Bronchial epithelial cell (primary cell): ENCODE measurements around the gene TUSC2. TPM values are rescaled to one million over a fixed set of nuclear protein-coding genes. Genes with fewer than 3 reads are reported as not detected.
A peak's percentile ranks its signal among the peaks of the same experiment; 100 is the strongest.
"Not testable (repeated sequence)": the region's sequence is repeated elsewhere in the genome, so short reads cannot be mapped to it uniquely, and the experiment has no call there.

Experiments
- DNase-seq: peaks from one replicate; pipeline ENCODE4 v3.0.0-alpha.2; 2010; ENCODE audit warnings: low read depth
- FAIRE-seq: peaks from 2 replicates; lab custom pipeline; 2011; peaks lifted over from hg19 to GRCh38; lab: Jason Lieb, UNC
- H3K27me3 ChIP-seq: 2 replicates; pipeline ENCODE4 v1.5.1; 2011; ENCODE audit warnings: low read length; ENCODE audit not compliant: control insufficient read depth, insufficient read depth
- H3K36me3 ChIP-seq: 2 replicates; pipeline ENCODE4 v1.5.1; 2011; ENCODE audit warnings: low read length; ENCODE audit not compliant: control insufficient read depth, insufficient read depth
- H3K4me3 ChIP-seq: 2 replicates; pipeline ENCODE4 v1.5.1; 2011; ENCODE audit warnings: mild to moderate bottlenecking, low read depth, low read length, control low read depth
- total RNA-seq: library from RNA; depleted of rRNA; stranded (reverse); fragments of >200 nt; gene quantifications from 2 replicates; pipeline ENCODE4 v1.2.1, GENCODE V29; 2014
- TF ChIP-seq, protein P1 (sequence below): IDR thresholded peaks from 2 replicates; pipeline ENCODE4 v1.5.1; 2011; ENCODE audit warnings: mild to moderate bottlenecking, moderate library complexity, low read length, control low read depth, inconsistent platforms; ENCODE audit not compliant: insufficient read depth, severe bottlenecking

Gene TUSC2
- total RNA-seq, 1 donor from 2014 or later: 21.9 TPM

DNA sequence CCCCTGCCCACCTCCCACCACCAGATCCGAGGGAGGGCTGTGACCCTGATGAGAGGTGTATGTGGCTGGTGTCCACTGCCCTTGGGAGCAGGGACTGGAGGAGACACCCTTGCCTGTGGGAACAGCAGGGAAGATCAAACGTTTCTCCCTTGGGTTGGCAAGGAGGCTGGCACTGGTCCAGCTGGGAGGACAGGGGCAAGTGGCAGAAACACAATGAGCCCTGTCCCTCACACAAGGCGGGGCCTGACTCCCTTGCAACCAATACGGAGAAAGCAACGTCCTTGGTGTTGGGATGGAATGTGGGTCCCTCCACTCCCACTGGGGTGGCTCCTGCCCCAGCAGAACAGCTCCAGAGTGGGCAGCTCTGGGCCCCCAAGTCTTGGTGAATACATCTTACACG is 10.7 kb downstream of the TUSC2 start:
- peak overlapping the region; percentile 2 for H3K4me3 ChIP-seq
- peaks cover 26% of the 10 kb centered on the region for H3K36me3 ChIP-seq
- no peak for FAIRE-seq

DNA sequence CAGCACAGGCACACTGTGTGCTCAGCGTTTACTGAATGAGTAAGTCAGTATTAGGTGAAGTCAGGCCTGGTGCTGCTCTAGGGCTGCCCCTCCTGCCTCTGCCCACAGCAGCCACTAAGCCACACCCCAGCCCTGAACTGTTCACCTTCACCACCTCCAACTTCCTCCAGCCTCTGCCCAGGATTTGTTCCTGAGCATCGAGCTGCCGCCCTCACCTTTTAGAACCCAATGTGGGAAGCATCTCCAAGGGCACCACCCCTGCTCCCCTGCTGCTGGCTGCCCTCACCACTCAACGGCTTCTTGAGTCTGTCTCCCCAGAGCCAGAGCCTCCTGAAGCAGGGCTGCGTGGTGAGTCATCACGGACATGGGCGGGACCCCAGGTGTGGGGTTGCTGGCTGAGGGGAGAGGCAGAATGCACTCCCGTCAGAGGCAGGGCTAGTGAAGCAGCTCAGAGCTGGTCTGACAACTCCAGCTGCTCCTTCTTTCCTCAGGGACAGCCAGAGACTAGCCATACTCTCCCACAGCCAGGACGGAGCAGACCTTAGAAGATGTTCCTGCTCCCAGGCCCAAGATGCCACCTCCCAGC is 11.3 kb downstream of the TUSC2 start:
- Histone ChIP-seq H3K4me3 (peak overlapping the region; percentile 2), H3K27me3 (no peaks in the 10 kb centered on the region), H3K36me3 (peaks cover 26% of the 10 kb centered on the region)
- FAIRE-seq (peak; percentile 98), DNase-seq (peak; percentile 98)
- TF ChIP-seq, protein P1, sequence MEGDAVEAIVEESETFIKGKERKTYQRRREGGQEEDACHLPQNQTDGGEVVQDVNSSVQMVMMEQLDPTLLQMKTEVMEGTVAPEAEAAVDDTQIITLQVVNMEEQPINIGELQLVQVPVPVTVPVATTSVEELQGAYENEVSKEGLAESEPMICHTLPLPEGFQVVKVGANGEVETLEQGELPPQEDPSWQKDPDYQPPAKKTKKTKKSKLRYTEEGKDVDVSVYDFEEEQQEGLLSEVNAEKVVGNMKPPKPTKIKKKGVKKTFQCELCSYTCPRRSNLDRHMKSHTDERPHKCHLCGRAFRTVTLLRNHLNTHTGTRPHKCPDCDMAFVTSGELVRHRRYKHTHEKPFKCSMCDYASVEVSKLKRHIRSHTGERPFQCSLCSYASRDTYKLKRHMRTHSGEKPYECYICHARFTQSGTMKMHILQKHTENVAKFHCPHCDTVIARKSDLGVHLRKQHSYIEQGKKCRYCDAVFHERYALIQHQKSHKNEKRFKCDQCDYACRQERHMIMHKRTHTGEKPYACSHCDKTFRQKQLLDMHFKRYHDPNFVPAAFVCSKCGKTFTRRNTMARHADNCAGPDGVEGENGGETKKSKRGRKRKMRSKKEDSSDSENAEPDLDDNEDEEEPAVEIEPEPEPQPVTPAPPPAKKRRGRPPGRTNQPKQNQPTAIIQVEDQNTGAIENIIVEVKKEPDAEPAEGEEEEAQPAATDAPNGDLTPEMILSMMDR: no peak

More for the DNA sequence above, 10.7 kb downstream of the TUSC2 start:
- no peak for DNase-seq
- H3K27me3 ChIP-seq: no peaks in the 10 kb centered on the region
- TF ChIP-seq, protein P1: no peak

DNA sequence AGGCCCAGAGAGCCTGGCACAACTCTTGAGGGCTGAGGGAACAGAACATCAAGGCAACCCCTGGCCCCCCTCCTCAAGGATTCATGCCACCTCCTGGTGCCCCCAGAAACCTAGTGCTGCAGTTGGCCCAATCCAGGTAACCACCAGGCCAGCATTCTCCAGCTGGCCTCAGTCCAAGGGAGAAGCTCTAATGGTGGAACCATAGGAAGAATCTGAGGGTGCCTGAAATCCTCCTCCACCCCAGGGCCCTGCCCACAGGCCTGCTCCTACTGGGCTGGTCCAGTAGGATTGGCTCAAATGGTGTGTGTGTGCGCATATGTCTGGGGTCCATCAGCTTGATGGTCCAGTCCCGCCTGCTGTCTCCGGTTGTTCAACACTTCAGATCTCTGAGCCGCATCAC is 13.2 kb downstream of the TUSC2 start:
- DNase-seq (no peak), FAIRE-seq (no peak)
- TF ChIP-seq, protein P1: no peak
- Histone ChIP-seq H3K36me3 (peaks cover 24% of the 10 kb centered on the region), H3K4me3 (no peak overlapping the region), H3K27me3 (no peaks in the 10 kb centered on the region)

DNA sequence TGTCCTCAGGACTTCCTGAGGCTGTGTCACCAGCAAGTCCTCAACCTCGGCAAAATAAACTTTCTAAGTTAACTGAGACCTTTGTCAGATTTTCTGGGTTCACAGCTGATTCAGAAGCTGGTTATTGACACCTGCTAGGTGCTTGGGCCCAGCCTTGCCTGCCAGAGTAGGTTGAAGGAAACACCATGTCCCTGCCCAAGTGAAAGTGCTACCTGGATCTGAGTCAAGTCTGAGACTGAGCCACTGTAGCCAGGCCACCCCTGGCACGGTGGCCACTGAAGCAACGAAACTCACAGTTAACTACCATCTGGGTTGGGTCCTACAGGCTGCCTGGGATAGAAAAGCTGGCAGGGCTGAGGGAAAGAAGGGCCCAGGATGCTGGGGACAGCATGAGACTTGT is 13.7 kb downstream of the TUSC2 start:
- TF ChIP-seq, protein P1: no peak
- Histone ChIP-seq H3K4me3 (no peak overlapping the region), H3K27me3 (no peaks in the 10 kb centered on the region), H3K36me3 (peaks cover 22% of the 10 kb centered on the region)
- FAIRE-seq (peak; percentile 94), DNase-seq (no peak)

DNA sequence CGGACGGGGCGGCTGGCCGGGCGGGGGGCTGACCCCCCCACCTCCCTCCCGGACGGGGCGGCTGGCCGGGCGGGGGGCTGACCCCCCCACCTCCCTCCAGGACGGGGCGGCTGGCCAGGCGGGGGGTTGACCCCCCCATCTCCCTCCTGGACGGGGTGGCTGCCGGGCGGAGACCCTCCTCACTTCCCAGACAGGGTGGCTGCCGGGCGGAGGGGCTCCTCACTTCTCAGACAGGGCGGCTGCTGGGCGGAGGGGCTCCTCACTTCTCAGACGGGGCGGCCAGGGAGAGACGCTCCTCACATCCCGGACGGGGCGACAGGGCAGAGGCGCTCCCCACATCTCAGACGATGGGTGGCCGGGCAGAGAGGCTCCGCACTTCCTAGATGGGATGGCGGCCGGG is 16.0 kb downstream of the TUSC2 start:
- not testable (repeated sequence) for DNase-seq, H3K4me3 ChIP-seq, H3K36me3 ChIP-seq, FAIRE-seq, H3K27me3 ChIP-seq

DNA sequence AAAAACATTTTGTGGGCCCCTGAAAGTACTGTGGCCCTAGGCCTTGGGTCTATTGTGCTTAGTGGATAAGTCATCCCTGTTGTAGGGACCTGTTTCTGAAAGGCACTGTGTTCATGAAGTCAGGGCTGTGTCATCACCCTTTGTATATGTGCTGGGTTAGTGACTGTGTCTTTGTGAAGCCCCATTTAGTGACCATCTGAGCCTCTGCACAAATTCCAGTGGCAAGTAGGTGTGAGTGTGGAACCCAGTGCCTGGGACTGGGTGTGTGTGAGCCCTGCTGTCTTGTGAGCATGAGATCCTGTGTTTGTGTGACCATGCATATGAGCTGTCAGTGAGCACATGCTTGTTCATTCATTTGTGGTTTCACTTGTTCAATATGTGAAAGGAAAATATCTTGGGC is 23.4 kb downstream of the TUSC2 start:
- H3K36me3 ChIP-seq: no peaks in the 10 kb centered on the region
- TF ChIP-seq, protein P1: no peak
- no peak overlapping the region for H3K4me3 ChIP-seq
- no peaks in the 10 kb centered on the region for H3K27me3 ChIP-seq
- FAIRE-seq (peak; percentile 28), DNase-seq (peak; percentile 73)
